Epithelial cell of esophagus (primary cell): ENCODE data around the gene GLT8D2.
"Not testable (repeated sequence)": the region's sequence is repeated elsewhere in the genome, so short reads cannot be mapped to it uniquely, and the experiment has no call there.

Source experiments
- DNase-seq: peaks from one replicate; pipeline ENCODE4 v3.0.0; 2010; ENCODE audit warnings: low read depth
- H3K4me3 ChIP-seq: 2 replicates; pipeline ENCODE4 v1.5.1; 2011; ENCODE audit warnings: mild to moderate bottlenecking, low read length, control low read depth
- TF ChIP-seq, protein P1 (sequence below): IDR thresholded peaks from 2 replicates; pipeline ENCODE4 v1.5.1; 2011; ENCODE audit warnings: low read depth, mild to moderate bottlenecking, low read length, control low read depth, inconsistent platforms; ENCODE audit not compliant: insufficient read depth; ENCODE audit errors: missing control alignments

The GLT8D2 gene

DNA sequence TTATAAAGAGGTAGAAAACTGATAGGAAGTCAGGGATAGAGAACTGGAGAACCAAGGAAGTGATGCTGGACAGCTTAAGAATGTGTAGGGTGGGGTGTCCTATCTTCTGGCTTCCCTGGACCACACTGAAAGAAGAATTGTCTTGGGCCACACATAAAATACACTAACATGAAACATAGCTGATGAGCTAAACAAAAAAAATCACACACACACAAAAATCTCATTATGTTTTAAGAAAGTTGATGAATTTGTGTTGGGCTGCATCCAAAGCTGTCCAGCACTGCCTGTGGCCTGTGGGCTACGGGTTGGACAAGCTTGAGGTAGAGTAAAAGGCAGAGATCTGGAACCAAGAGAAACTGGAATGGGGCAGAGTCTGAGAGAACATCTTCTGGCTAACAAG, 7.4 kb downstream of the GLT8D2 start:
- no peak for DNase-seq
- TF ChIP-seq, protein P1, sequence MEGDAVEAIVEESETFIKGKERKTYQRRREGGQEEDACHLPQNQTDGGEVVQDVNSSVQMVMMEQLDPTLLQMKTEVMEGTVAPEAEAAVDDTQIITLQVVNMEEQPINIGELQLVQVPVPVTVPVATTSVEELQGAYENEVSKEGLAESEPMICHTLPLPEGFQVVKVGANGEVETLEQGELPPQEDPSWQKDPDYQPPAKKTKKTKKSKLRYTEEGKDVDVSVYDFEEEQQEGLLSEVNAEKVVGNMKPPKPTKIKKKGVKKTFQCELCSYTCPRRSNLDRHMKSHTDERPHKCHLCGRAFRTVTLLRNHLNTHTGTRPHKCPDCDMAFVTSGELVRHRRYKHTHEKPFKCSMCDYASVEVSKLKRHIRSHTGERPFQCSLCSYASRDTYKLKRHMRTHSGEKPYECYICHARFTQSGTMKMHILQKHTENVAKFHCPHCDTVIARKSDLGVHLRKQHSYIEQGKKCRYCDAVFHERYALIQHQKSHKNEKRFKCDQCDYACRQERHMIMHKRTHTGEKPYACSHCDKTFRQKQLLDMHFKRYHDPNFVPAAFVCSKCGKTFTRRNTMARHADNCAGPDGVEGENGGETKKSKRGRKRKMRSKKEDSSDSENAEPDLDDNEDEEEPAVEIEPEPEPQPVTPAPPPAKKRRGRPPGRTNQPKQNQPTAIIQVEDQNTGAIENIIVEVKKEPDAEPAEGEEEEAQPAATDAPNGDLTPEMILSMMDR = no peak
- no peak overlapping the region for H3K4me3 ChIP-seq

DNA sequence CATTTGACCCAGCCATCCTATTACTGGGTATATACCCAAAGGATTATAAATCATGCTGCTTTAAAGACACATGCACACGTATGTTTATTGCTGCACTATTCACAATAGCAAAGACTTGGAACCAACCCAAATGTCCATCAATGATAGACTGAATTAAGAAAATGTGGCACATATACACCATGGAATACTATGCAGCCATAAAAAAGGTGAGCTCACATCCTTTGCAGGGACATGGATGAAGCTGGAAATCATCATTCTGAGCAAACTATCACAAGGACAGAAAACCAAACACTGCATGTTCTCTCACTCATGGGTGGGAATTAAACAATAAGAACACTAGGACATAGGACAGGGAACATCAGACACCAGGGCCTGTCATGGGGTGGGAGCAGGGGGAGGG, 10.2 kb downstream of the GLT8D2 start:
- DNase-seq, H3K4me3 ChIP-seq: not testable (repeated sequence)

DNA sequence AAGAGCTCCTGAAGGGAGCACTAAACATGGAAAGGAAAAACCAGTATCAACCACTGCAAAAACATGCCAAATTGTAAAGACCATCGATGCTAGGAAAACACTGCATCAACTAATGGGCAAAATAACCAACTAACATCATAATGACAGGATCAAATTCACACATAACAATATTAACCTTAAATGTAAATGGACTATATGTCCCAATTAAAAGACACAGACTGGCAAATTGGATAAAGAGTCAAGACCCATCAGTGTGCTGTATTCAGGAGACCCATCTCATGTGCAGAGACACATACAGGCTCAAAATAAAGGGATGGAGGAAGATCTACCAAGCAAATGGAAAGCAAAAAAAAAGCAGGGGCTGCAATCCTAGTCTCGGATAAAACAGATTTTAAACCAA, 13.8 kb downstream of the GLT8D2 start:
- not testable (repeated sequence) for H3K4me3 ChIP-seq, DNase-seq

DNA sequence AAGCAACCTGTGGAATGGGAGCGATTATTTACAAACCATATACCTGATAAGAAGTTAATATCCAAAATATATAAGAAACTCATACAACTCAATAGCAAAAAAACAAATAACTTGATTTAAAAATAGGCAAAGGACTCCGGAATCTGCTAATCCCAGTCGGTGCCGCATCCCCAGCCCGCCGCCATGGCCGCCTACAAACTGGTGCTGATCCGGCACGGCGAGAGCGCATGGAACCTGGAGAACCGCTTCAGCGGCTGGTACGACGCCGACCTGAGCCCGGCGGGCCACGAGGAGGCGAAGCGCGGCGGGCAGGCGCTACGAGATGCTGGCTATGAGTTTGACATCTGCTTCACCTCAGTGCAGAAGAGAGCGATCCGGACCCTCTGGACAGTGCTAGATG, 19.4 kb downstream of the GLT8D2 start:
- H3K4me3 ChIP-seq, DNase-seq: not testable (repeated sequence)

DNA sequence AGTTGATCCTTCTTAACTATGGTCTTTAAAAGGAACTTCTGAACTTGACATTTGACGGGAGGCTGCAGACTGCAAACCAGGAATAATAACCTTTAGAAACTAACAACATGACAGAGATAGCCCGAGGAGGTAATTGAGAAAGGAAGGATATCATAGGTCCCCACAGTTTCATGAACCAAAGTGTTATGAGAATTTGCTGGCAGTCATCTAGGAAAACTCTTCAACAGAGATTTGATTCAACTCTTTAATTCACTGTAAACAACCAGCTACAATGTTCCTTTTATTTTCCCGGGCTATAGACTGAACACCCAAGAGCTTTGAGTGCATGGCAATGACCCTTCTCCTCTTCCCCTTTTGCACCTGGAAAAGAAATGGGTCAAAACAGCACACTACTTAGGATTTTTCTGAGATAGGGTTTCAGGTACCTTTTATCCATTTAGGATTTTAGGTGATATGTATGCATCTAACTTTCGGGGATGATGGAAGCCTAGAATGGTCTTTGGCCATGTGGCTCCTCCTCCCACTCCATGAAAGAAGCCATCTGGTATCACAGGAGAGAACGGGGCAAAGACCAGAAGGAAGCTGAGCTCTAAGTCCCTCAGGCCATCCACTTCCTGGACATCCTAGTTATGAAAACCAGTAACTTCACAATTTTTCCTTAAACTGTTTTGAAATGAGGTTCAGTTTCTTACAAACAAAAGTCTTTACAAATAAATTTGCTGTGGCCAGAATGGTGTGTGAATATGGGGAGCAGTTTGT, 23.0 kb downstream of the GLT8D2 start:
- TF ChIP-seq, protein P1 = no peak
- DNase-seq = no peak
- no peak overlapping the region for H3K4me3 ChIP-seq

DNA sequence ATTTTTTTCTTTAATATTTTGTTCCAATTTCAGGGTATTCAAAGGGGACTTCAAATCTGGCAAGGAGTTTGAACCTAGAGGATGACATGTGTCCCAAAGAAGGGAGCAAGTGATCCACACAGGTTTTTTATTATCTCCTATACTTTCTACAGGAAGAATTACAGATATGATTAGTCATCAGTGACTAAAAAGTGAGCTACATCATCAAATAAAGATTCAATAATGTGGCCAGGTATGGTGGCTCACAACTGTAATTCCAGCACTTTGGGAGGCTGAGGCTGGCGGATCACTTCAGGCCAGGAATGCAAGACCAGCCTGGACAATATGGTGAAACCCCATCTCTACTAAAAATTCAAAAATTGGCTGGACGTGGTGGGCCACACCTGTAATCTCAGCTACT, 24.2 kb downstream of the GLT8D2 start:
- TF ChIP-seq, protein P1 = no peak
- no peak overlapping the region for H3K4me3 ChIP-seq
- peak; percentile 51 for DNase-seq

DNA sequence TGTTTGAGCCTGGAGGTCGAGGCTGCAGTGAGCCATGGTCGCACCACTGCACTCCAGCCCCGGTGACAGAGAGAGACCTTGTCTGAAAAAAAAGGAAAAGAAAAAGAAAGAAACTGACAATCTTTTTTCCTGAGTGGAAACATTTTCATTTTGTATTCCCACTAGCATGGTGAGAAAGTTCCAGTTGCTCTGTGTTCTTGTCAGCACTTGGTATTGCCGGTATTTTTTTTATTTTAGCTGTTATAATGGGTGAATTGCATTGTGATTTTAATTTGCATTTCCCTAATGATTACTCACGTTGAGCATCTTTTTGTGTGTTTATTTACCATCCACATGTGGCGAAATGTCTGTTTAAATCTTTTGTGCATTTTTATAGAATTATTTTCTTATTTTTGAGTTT, 25.6 kb downstream of the GLT8D2 start:
- DNase-seq = no peak
- TF ChIP-seq, protein P1 = no peak
- no peak overlapping the region for H3K4me3 ChIP-seq

DNA sequence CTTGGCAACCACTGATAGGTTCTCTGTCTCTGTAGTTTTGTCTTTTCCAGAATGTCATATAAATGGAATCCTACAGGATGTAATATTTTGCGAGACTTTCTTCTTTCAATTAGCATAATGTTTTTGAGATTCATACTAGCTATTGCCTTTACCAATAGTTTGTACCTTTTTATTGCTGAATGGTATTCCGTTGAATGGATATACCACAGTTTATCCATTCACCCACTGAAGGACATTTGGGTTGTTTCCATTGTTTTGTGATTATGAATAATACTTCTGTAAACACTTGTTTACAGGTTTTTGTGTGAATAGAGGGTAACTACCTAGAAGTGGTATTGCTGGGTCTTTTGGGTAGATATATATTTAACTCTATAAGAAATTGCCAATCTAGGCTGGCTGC, 26.3 kb downstream of the GLT8D2 start:
- no peak overlapping the region for H3K4me3 ChIP-seq
- TF ChIP-seq, protein P1 = no peak
- no peak for DNase-seq
